ENCODE results near the gene ZMYND19. TPM values are rescaled to one million over a fixed set of nuclear protein-coding genes. Genes with fewer than 3 reads are reported as not detected.
"Not testable (repeated sequence)": the region's sequence is repeated elsewhere in the genome, so short reads cannot be mapped to it uniquely, and the experiment has no call there.

The ZMYND19 gene
- total and polyA plus RNA-seq, 9 donors: 18.5 to 22.8 (median 19.2) TPM

DNA sequence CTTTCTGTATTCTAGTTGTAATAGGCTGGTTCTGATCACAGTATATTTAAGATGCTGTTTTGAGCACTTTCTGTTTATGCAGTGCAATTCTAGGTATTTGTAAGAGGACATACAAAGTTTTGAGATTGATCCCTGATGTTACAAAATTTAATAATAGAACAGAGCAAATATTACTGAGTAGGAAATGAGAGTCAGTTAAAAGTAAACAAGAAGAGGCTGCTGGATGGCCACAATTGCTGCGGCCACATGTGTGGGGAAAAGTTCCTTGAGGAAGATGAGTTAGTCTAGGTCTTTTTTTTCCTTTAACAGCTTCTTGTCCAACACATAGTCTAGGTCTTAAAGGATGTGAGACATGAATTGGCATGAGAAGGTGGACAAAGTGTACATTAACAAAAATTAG lies 39.8 kb upstream of the ZMYND19 start:
- H3K27me3 ChIP-seq (ENCODE audit: control insufficient read depth, insufficient read depth, low read length): no peaks in the 10 kb centered on the region
- no peak overlapping the region for H3K27ac ChIP-seq (ENCODE audit: low read length)
- WGBS (ENCODE audit: insufficient coverage): no CpG with 5 or more reads among the region's 1 CpG
- H3K9me3 ChIP-seq (replicated peaks; ENCODE audit: control insufficient read depth, low read depth, low read length): no peaks in the 10 kb centered on the region
- H3K4me1 ChIP-seq (ENCODE audit: control insufficient read depth, insufficient read depth, low read length): peaks cover 5% of the 10 kb centered on the region
- H3K36me3 ChIP-seq (ENCODE audit: control insufficient read depth, insufficient read depth, low read length): no peaks in the 10 kb centered on the region
- no peak for DNase-seq
- no peak overlapping the region for H3K4me3 ChIP-seq (ENCODE audit: low read length)

DNA sequence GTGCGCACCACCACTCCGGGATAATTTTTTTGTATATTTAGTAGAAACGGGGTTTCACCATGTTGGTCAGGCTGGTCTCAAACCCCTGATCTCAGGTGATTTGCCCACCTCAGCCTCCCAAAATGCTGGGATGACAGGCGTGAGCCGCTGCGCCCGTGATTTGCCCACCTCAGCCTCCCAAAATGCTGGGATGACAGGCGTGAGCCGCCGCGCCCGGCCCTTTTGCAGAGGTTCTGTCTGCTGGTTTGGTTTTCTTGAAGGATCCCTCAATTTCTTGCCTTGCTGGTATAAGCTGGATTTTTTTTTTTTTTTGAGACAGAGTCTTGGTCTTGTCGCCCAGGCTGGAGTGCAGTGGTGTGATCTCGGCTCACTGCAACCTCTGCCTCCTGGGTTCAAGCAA lies 37.1 kb upstream of the ZMYND19 start:
- H3K4me3 ChIP-seq (ENCODE audit: low read length); H3K27me3 ChIP-seq (ENCODE audit: control insufficient read depth, insufficient read depth, low read length); DNase-seq; H3K9me3 ChIP-seq (replicated peaks; ENCODE audit: control insufficient read depth, low read depth, low read length); H3K4me1 ChIP-seq (ENCODE audit: control insufficient read depth, insufficient read depth, low read length); H3K27ac ChIP-seq (ENCODE audit: low read length); H3K36me3 ChIP-seq (ENCODE audit: control insufficient read depth, insufficient read depth, low read length): not testable (repeated sequence)
- WGBS (ENCODE audit: insufficient coverage): no CpG with 5 or more reads among the region's 14 CpGs

DNA sequence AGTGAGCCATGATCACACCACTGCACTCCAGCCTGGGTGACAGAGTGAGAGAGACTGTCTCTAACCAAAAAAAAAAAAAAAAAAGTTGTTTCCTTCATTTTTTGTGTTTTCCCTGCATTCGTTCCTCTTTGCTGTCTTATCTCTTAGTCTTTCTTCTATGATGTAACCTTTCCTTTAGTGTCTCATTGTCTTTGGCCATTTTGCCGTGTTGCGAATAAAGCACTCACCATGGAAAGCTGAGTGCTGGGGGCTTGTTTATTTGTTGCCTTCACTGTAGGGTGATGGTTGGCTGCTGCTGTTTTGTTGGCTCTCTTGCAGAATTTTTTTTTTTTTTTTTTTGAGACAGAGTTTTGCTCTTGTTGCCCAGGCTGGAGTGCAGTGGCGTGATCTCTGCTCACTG lies 36.2 kb upstream of the ZMYND19 start:
- Histone ChIP-seq H3K36me3 (ENCODE audit: control insufficient read depth, insufficient read depth, low read length) (peaks cover 7% of the 10 kb centered on the region), H3K4me3 (ENCODE audit: low read length) (no peak overlapping the region), H3K27ac (ENCODE audit: low read length) (no peak overlapping the region), H3K4me1 (ENCODE audit: control insufficient read depth, insufficient read depth, low read length) (peaks cover 3% of the 10 kb centered on the region), H3K27me3 (ENCODE audit: control insufficient read depth, insufficient read depth, low read length) (no peaks in the 10 kb centered on the region), H3K9me3 (replicated peaks; ENCODE audit: control insufficient read depth, low read depth, low read length) (no peaks in the 10 kb centered on the region)
- no peak for DNase-seq
- WGBS (ENCODE audit: insufficient coverage): 80% methylated on average over 2 of the region's 4 CpGs

DNA sequence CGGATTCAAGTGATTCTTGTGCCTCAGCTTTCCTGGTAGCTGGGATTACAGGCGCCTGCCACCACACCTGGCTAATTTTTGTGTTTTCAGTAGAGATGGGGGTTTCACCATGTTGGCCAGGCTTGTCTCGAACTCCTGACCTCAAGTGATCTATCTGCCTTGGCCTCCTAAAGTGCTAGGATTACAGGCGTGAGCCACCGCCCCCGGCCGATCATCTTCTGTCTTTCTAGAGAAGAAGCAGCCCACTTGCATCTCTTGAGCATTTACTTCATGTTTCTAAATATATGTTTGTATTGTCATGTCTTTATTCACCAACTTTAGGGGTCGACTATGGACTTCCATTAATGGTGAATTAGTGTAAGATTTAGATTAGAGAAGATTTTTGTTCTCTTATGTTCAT lies 31.9 kb upstream of the ZMYND19 start:
- DNase-seq; H3K9me3 ChIP-seq (replicated peaks; ENCODE audit: control insufficient read depth, low read depth, low read length); H3K27ac ChIP-seq (ENCODE audit: low read length); H3K4me3 ChIP-seq (ENCODE audit: low read length); H3K27me3 ChIP-seq (ENCODE audit: control insufficient read depth, insufficient read depth, low read length): not testable (repeated sequence)
- H3K36me3 ChIP-seq (ENCODE audit: control insufficient read depth, insufficient read depth, low read length): peaks cover 15% of the 10 kb centered on the region
- 100% methylated on average over 1 of the region's 8 CpGs for WGBS (ENCODE audit: insufficient coverage)
- peaks cover 27% of the 10 kb centered on the region for H3K4me1 ChIP-seq (ENCODE audit: control insufficient read depth, insufficient read depth, low read length)

DNA sequence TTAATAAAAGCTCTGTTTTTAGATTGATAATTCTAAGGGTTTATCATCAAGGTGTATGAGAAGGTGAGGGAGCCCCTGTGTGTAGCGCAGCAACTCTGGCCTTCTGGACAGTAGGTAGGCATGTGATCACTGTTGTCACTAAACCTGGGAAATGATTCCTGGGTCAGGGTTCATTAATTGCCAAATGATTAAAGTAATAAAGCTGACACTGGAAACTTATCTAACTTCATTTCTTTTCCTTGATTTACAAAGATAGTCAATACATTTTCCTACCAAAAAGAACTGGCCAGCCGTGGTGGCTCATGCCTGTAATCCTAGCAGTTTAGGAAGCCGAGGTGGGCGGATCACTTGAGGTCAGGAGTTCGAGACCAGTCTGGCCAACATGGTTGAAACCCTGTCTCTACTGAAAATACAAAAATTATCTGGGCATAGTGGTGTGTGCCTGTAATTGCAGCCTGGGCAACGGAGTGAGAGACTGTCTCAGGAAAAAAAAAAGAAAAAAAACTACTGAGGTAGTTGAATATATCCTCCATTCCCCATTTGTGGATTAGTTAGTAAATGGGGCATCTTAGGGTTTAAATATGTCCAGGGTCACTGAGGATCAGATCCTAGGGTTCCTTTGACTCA lies 30.9 kb upstream of the ZMYND19 start:
- H3K27me3 ChIP-seq (ENCODE audit: control insufficient read depth, insufficient read depth, low read length): no peaks in the 10 kb centered on the region
- no peaks in the 10 kb centered on the region for H3K9me3 ChIP-seq (replicated peaks; ENCODE audit: control insufficient read depth, low read depth, low read length)
- 60% methylated on average over 2 of the region's 6 CpGs for WGBS (ENCODE audit: insufficient coverage)
- H3K36me3 ChIP-seq (ENCODE audit: control insufficient read depth, insufficient read depth, low read length): peaks cover 17% of the 10 kb centered on the region
- peaks cover 27% of the 10 kb centered on the region for H3K4me1 ChIP-seq (ENCODE audit: control insufficient read depth, insufficient read depth, low read length)
- H3K27ac ChIP-seq (ENCODE audit: low read length): no peak overlapping the region
- no peak overlapping the region for H3K4me3 ChIP-seq (ENCODE audit: low read length)
- no peak for DNase-seq

DNA sequence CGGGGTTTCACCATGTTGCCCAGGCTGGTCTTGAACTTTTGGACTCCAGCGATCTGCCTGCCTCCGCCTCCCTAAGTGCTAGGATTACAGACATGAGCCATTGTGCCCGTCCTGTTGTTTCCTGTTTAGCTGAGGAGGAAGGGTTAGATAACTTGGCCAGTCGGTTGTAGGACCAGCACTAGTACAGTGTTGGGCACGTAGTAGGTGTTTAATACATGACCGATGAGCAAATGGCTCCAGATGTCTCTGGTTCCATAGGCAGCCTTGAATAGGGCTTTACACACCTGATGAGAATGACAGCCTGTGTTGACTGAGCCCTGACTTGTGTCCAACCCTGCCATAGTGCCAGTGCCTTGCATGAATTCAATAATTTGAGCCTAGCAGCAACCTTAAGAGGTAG lies 30.3 kb upstream of the ZMYND19 start:
- Histone ChIP-seq H3K36me3 (ENCODE audit: control insufficient read depth, insufficient read depth, low read length) (peaks cover 20% of the 10 kb centered on the region), H3K4me3 (ENCODE audit: low read length) (no peak overlapping the region), H3K9me3 (replicated peaks; ENCODE audit: control insufficient read depth, low read depth, low read length) (no peaks in the 10 kb centered on the region), H3K27ac (ENCODE audit: low read length) (no peak overlapping the region), H3K4me1 (ENCODE audit: control insufficient read depth, insufficient read depth, low read length) (peaks cover 27% of the 10 kb centered on the region), H3K27me3 (ENCODE audit: control insufficient read depth, insufficient read depth, low read length) (no peaks in the 10 kb centered on the region)
- no peak for DNase-seq
- 64% methylated on average over 6 of the region's 7 CpGs for WGBS (ENCODE audit: insufficient coverage)

DNA sequence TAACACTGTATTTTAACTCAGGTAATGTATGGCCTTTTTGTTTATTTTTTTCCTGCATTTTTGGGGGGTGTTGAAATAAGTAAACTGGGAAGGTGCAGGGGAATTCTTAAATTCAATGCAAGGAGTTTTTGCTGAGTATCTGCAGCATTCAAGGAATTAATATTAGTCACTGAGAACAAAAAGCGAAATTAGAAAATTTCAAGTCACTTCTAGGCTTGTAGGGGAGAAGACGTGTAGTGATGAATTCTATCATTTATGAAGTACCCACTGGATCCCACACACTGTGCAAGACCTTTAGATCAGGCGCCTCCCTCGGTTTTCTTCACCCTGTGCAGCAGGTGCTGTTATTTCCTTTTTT lies 29.7 kb upstream of the ZMYND19 start:
- Histone ChIP-seq H3K9me3 (replicated peaks; ENCODE audit: control insufficient read depth, low read depth, low read length) (no peaks in the 10 kb centered on the region), H3K4me3 (ENCODE audit: low read length) (peak overlapping the region; percentile 68), H3K27ac (ENCODE audit: low read length) (no peak overlapping the region), H3K27me3 (ENCODE audit: control insufficient read depth, insufficient read depth, low read length) (no peaks in the 10 kb centered on the region), H3K4me1 (ENCODE audit: control insufficient read depth, insufficient read depth, low read length) (peaks cover 27% of the 10 kb centered on the region), H3K36me3 (ENCODE audit: control insufficient read depth, insufficient read depth, low read length) (peaks cover 26% of the 10 kb centered on the region)
- DNase-seq: no peak
- WGBS (ENCODE audit: insufficient coverage): no CpG with 5 or more reads among the region's 4 CpGs

DNA sequence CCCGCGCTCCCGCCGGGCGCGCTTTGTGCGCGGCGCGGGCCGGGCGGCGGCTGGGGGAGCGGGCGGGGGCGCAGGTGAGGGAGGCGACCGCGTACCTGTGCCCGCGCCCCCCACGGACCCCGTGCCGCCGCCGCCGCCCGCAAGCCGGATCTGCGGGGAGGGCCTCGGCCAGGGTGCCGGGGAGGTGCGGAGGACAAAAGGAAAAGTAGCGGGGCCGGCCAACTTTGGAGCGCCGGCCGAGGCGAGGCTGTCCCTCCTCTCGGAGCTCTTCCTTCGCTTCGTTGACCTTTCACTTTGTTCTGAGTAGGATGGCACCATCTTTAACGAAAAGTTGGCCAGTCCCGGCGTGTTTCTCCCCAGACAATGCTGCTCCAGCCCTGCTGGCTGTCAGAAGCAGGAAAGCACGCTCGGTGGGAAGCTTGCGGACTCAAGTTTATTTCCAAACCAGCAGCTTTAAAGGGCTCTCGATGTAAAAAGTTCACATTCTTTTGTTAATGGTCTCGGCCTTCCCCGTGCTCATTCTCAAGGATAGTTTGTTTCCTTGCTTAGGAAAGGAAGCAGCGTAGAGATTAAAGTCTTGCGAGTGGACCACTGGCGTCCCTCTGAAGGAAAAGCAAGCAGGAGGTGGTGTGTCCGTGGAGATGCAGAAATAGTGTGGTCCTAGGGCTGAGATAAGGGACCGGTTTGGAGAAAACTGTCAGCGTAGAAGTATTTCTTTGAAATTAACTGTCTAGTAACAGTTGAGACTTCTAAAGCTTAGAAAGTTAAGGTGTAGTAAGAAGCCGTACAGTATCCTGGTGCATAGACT lies 29.1 kb upstream of the ZMYND19 start:
- no peaks in the 10 kb centered on the region for H3K9me3 ChIP-seq (replicated peaks; ENCODE audit: control insufficient read depth, low read depth, low read length)
- H3K27ac ChIP-seq (ENCODE audit: low read length): peak overlapping the region; percentile 85
- peaks cover 31% of the 10 kb centered on the region for H3K36me3 ChIP-seq (ENCODE audit: control insufficient read depth, insufficient read depth, low read length)
- 0% methylated on average over 57 of the region's 58 CpGs for WGBS (ENCODE audit: insufficient coverage)
- H3K27me3 ChIP-seq (ENCODE audit: control insufficient read depth, insufficient read depth, low read length): no peaks in the 10 kb centered on the region
- peak; percentile 64 for DNase-seq
- H3K4me3 ChIP-seq (ENCODE audit: low read length): peak overlapping the region; percentile 68
- peaks cover 27% of the 10 kb centered on the region for H3K4me1 ChIP-seq (ENCODE audit: control insufficient read depth, insufficient read depth, low read length)

DNA sequence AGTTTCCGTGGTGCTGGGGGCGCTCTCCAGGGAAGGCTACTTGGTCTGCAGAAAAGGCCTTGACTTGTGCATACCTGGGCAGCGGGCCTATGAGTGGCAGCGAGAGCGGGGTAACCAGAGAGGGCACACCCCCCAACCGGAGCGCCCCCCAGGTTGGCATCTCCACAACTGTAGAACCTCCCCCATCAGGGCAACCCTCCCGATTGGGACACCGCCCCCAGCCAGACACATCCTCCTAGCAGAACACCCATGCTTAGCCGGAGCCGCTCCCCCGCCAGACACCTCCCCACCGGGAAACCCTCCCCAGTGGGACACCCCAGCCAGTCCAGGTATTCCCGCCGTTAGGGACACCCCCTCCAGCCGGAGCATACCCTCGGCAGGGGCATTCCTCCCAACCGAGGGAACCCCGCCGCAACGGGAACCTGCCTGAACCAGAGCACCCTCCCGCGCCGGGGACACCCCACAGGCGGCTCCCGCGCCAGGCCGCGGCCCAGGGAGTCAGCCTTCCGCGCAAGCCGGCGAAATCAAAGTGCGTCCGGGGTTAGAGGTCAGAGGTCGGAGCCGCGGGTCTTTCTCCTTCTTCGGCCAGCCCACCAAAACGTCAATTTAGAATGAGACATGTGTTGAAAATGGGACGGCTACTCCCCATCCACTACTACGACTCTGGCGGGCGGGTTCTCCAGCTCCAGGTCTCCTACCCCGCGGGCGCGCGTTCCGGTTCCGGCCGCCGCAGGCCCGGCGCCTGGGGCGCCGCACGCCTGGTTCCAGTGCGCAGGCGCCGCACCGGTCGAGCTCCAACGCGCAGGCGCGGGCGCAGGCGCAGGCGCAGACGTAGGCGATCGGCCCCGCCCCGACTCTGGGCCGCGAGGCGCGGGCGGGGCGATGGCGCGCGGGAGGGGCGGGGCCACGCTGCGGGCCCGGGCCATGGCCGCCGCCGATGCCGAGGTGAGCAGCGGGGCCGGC lies 28.1 kb upstream of the ZMYND19 start, which contains the start of gene EHMT1:
TSS of gene EHMT1 (plus strand) at position 901 of the 963 bp plus-strand sequence. CDS start at position 925, 24 bp downstream.
- WGBS (ENCODE audit: insufficient coverage): under 1% methylated on average over 81 of the region's 94 CpGs
- H3K36me3 ChIP-seq (ENCODE audit: control insufficient read depth, insufficient read depth, low read length): peaks cover 34% of the 10 kb centered on the region
- H3K4me1 ChIP-seq (ENCODE audit: control insufficient read depth, insufficient read depth, low read length): peaks cover 27% of the 10 kb centered on the region
- H3K4me3 ChIP-seq (ENCODE audit: low read length): peak within 1 kb of the TSS; percentile 99
- H3K27ac ChIP-seq (ENCODE audit: low read length): peak within 1 kb of the TSS; percentile 89
- H3K9me3 ChIP-seq (replicated peaks; ENCODE audit: control insufficient read depth, low read depth, low read length): no peaks in the 10 kb centered on the region
- DNase-seq: peak; percentile 95
- H3K27me3 ChIP-seq (ENCODE audit: control insufficient read depth, insufficient read depth, low read length): no peaks in the 10 kb centered on the region
